ENCODE results near the gene HLA-DQB1.

GRCh38 chr6:32664354-32664753, 2.1 kb downstream of the HLA-DQB1 start:
- TF ChIP-seq ZNF274 (IDR thresholded peaks at IDR 0.05; ENCODE audit: low read depth, low read length) (no peak), YY1 (IDR thresholded peaks at IDR 0.05; ENCODE audit: insufficient read depth, insufficient read length) (no peak), SUZ12 (IDR thresholded peaks at IDR 0.05; ENCODE audit: extremely low read depth, insufficient read depth, insufficient read length) (no peak)
